SU-DHL-6 (cell line): ENCODE results near the gene OLFM2.
"Not testable (repeated sequence)": the region's sequence is repeated elsewhere in the genome, so short reads cannot be mapped to it uniquely, and the experiment has no call there.

ENCODE experiments used
- CTCF ChIP-seq: fragments of 200-600 bp; sonication (generic); IDR thresholded peaks from one replicate; pipeline ENCODE4 v1.5.1; 2017; ENCODE audit warnings: antibody characterized with exemption, mild to moderate bottlenecking, low read length, moderate library complexity; ENCODE audit not compliant: insufficient read depth, poor library complexity, severe bottlenecking
- EZH2phosphoT487 ChIP-seq: fragments of 200-600 bp; sonication (generic), shearing (Covaris generic); conservative IDR thresholded peaks from 2 replicates; pipeline ENCODE4 v1.6.1; 2018; ENCODE audit warnings: mild to moderate bottlenecking, antibody characterized with exemption, low read length, moderate library complexity, mixed read lengths

DNA sequence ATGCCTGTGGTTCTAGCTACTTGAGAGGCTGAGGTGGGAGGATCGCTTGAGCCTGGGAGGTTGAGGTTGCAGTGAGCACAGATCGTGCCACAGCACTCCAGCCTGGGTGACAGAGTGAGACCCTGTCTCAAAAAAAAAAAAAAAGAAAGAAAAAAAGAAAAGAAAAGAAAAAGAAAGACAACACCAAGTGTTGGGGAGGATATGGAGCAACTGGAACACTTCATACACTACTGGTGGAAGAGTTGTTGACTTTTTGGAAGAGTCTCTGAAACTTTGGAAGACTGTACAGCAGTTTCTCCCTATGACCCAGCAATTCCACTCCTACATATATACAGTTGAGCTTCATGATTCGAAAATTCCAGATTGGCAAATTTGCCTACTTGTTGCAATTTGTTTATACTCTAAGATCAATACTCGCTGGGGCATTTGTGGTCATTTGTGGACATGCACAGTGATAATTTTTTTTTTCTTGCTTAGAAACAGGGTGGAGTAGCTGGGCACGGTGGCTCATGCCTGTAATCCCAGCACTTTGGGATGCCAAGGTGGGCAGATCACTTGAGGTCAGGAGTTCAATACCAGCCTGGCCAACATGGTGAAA lies 13.4 kb downstream of the OLFM2 start:
- TF ChIP-seq EZH2phosphoT487, CTCF: not testable (repeated sequence)
